Endothelial cell of umbilical vein (primary cell): ENCODE results near the gene SMNDC1. TPM values are rescaled to one million over a fixed set of nuclear protein-coding genes. Genes with fewer than 3 reads are reported as not detected.

Experiments used
- BruUV-seq: library from RNA; stranded (reverse); fragments of 400-500 nt; replicated peaks from 2 replicates; lab custom pipeline; 2021; lab: Mats Ljungman, UMichigan
- CTCF ChIA-PET: fragments of 300-600, 350-600 bp; sonication (Branson Sonifier 250); formaldehyde crosslinking; loops from one replicate; lab custom pipeline; 2021; ENCODE audit warnings: antibody characterized with exemption, inconsistent platforms; lab: Charles Lee
- POLR2A ChIA-PET: fragments of 300-600, 350-600 bp; sonication (Branson Sonifier 250); formaldehyde crosslinking; loops from one replicate; lab custom pipeline; 2021; ENCODE audit warnings: antibody characterized with exemption, inconsistent platforms; lab: Charles Lee
- DNase-seq: peaks from one replicate; pipeline ENCODE4 v3.0.0-alpha.2; 2011; ENCODE audit warnings: low read depth, low spot score
- FAIRE-seq: peaks from 2 replicates; lab custom pipeline; 2011; peaks lifted over from hg19 to GRCh38; lab: Jason Lieb, UNC
- H2AFZ ChIP-seq: 2 replicates; pipeline ENCODE4 v1.6.0; 2012; ENCODE audit warnings: low read depth, low read length, control low read depth, inconsistent platforms
- H3K27ac ChIP-seq: 2 replicates; pipeline ENCODE4 v1.5.1; 2011; ENCODE audit warnings: low read depth, mild to moderate bottlenecking, control low read depth, low read length, moderate library complexity; ENCODE audit not compliant: insufficient read depth
- H3K27me3 ChIP-seq, 2 experiments: 2 replicates each; pipeline versions ENCODE4 v1.6.0 to v1.6.1; 2011; ENCODE audit warnings: low read length in 2 of 2, mixed read lengths in 1 of 2; ENCODE audit not compliant: control insufficient read depth in 2 of 2, insufficient read depth in 2 of 2
- H3K36me3 ChIP-seq, 2 experiments: 2 replicates in 1 of 2; 3 replicates in 1 of 2; pipeline ENCODE4 v1.5.1; 2011; ENCODE audit warnings: low read length in 2 of 2, mild to moderate bottlenecking in 1 of 2, moderate library complexity in 1 of 2; ENCODE audit not compliant: control insufficient read depth in 2 of 2, insufficient read depth in 2 of 2; ENCODE audit errors: extremely low read depth in 1 of 2
- H3K4me1 ChIP-seq: 3 replicates; pipeline ENCODE4 v1.5.1; 2011; ENCODE audit warnings: mild to moderate bottlenecking, low read length; ENCODE audit not compliant: control insufficient read depth, insufficient read depth; ENCODE audit errors: extremely low read depth
- H3K4me2 ChIP-seq: 2 replicates; pipeline ENCODE4 v1.6.1; 2011; ENCODE audit warnings: low read length, control low read depth, mixed read lengths; ENCODE audit not compliant: insufficient read depth
- H3K4me3 ChIP-seq, 3 experiments: fragments of 200-600 bp in 1 of 3; sonication (generic), shearing (Covaris generic) in 1 of 3; replicated peaks in 1 of 3; 2 replicates each; pipeline ENCODE4 v1.5.1; 2011 to 2016; ENCODE audit warnings: control low read depth in 3 of 3, low read length in 3 of 3, mild to moderate bottlenecking in 2 of 3, inconsistent platforms in 1 of 3, low read depth in 1 of 3, moderate library complexity in 1 of 3; ENCODE audit not compliant: insufficient read depth in 1 of 3
- H3K79me2 ChIP-seq: 2 replicates; pipeline ENCODE4 v1.6.0; 2012; ENCODE audit warnings: low read length, inconsistent platforms; ENCODE audit not compliant: control insufficient read depth, insufficient read depth
- H3K9ac ChIP-seq: replicated peaks from 2 replicates; pipeline ENCODE3; 2011; ENCODE audit warnings: low read length, control low read depth; ENCODE audit not compliant: insufficient read depth; ENCODE audit errors: extremely low read depth
- H3K9me1 ChIP-seq: replicated peaks from 3 replicates; pipeline ENCODE4 v1.6.0; 2011; ENCODE audit warnings: mild to moderate bottlenecking, low read length; ENCODE audit not compliant: control insufficient read depth, insufficient read depth; ENCODE audit errors: extremely low read depth
- H3K9me3 ChIP-seq: replicated peaks from 2 replicates; pipeline ENCODE4 v1.5.1; 2012; ENCODE audit warnings: low read length, inconsistent platforms; ENCODE audit not compliant: control insufficient read depth, insufficient read depth
- H4K20me1 ChIP-seq: replicated peaks from 2 replicates; pipeline ENCODE3; 2011; ENCODE audit warnings: mild to moderate bottlenecking, low read length; ENCODE audit not compliant: control insufficient read depth, insufficient read depth; ENCODE audit errors: extremely low read depth
- CTCF ChIP-seq, 2 donors: IDR thresholded peaks; 1 replicate in 1 of 2; 2 replicates in 1 of 2; pipeline ENCODE4 v1.5.1; 2011; ENCODE audit warnings: low read length in 2 of 2, mild to moderate bottlenecking in 2 of 2, moderate library complexity in 2 of 2, control low read depth in 1 of 2, inconsistent platforms in 1 of 2, low read depth in 1 of 2; ENCODE audit not compliant: insufficient read depth in 1 of 2; ENCODE audit errors: extremely low read depth in 1 of 2
- GATA2 ChIP-seq: IDR thresholded peaks from 2 replicates; pipeline ENCODE4 v1.7.0; 2011; ENCODE audit warnings: low read depth, mild to moderate bottlenecking, moderate library complexity, mixed read lengths, low read length; ENCODE audit not compliant: insufficient read length, insufficient read depth
- POLR2A ChIP-seq: IDR thresholded peaks from 2 replicates; pipeline ENCODE4 v1.6.1; 2012; ENCODE audit warnings: low read depth, mild to moderate bottlenecking, control low read depth, low read length
- dilution Hi-C: fragments of 300-500 bp; cut with MboI; formaldehyde crosslinking; loops from one replicate; pipeline ENCODE4 v1.15.0; 2019; ENCODE audit warnings: low sequenced_read_pairs; ENCODE audit not compliant: extremely low pct_ligation_motif_present
- intact Hi-C: fragments of 100-400 bp; cut with micrococcal nuclease; formaldehyde crosslinking; loops from one replicate; pipeline ENCODE4 v1.10.0; 2022
- polyA plus RNA-seq, 4 experiments: library from polyadenylated mRNA; depleted of rRNA in 3 of 4; stranded (reverse) in 3 of 4; unstranded in 1 of 4; fragments of >200 nt; gene quantifications; 2 replicates each; pipeline versions ENCODE4 v1.2.1 to v1.2.3, GENCODE V29; 2011 to 2012; ENCODE audit warnings: missing spikeins in 1 of 4
- total RNA-seq: library from RNA; stranded (reverse); gene quantifications from 2 replicates; pipeline ENCODE4 v1.2.3, GENCODE V29; 2021

SMNDC1 gene
- total and polyA plus RNA-seq, 2 donors (not counting 3 experiments of a cell fraction or from before 2014, with no cell fraction given) = 7.1 to 39.3 TPM

DNA sequence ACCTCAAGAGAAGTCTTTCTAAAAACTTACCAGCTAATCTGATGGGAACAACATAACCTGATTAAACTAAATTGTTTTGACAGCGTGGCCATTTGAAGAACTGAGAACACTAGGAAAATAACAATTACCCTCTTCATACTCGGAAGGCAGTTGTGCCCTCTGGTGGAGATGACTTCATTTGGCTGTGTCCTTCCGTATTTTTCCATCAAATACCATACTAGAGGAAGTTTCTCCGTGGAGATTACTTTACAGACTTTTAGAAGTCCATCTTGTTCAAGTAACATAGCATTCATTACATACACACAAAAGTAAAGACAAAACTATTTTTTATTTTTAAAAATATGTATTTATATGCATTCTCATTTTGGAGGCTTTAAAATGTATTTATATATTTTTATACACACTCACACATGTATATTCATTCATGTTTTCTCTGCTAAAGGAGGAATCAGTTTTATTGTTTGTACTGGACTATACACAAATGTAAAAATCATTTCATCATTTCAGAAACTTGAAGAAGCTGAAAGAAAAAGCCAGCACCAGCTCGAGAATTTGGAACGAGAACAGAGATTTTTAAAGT is 25.2 kb downstream of the SMNDC1 start:
- Histone ChIP-seq H3K9me3 (no peaks in the 10 kb centered on the region), H3K4me1 (peaks cover 5% of the 10 kb centered on the region), H3K27ac (no peak overlapping the region), H3K9ac (no peak overlapping the region), H3K4me3 (peak overlapping the region in 1 of 3 experiments; percentile 41), H3K4me2 (peak overlapping the region; percentile 79), H3K36me3 (no peaks in the 10 kb centered on the region), H4K20me1 (no peaks in the 10 kb centered on the region), H3K79me2 (no peaks in the 10 kb centered on the region), H3K27me3 (peaks cover 0 to 2% of the 10 kb centered on the region in 2 experiments), H2AFZ (peak overlapping the region; percentile 66), H3K9me1 (no peaks in the 10 kb centered on the region)
- FAIRE-seq (peak; percentile 90), DNase-seq (peak; percentile 76)
- ChIA-PET CTCF (interaction anchor here (0.6 to 4.8 kb wide), 15 partner anchors 9 to 1858 kb away, joined by 3 to 72 read pairs (median 4); partner anchors contain the start of gene MXI1), POLR2A (interaction anchor here (0.9 kb wide), 1 partner anchor 138 kb away, joined by 3 read pairs; no protein-coding TSS in a partner anchor)
- intact Hi-C loops (loop anchor here (1.0 to 2.0 kb wide), 5 partner anchors 53 to 395 kb away; no protein-coding TSS in a partner anchor), dilution Hi-C loops (loop anchor here (25.0 kb wide), 2 partner anchors 142 to 392 kb away; no protein-coding TSS in a partner anchor)
- TF ChIP-seq POLR2A (no peak), CTCF (IDR thresholded peaks at IDR 0.05; ENCODE audit: extremely low read depth in 1 of 2, insufficient read depth in 1 of 2, low read depth in 1 of 2, low read length in 2 of 2) (peak; percentile 61 to 66), GATA2 (no peak)
- BruUV-seq = no TSS peak
